Measurements from ENCODE around the gene DVL2.
A peak's percentile ranks its signal among the peaks of the same experiment; 100 is the strongest.

DNA sequence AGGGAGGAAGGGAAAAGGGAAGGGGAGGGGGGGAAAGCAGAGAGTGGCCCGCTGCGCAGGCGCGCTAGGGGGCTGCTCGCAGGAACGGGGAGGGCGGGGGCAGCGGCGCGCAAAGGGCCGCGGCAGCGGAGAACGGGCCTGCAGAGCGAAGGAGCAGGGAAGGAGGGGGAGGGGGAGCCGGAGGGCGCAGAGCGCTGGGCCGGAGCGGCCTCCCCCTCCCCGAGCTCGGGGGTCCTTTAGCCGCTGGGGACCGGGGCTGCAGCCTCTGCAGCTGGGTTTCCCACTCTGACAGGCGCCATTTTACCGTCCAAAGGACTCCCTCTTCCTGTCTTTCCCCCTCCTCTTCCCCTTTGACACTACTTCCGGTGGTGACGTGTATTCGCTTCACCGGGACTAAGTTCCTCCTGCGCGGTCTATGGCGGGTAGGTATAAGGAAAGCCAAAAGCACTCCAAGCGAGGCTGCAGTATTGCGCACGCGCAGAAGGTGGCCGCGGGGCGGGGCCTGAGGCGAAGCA is 17.4 kb upstream of the DVL2 start, which contains the start of gene CTDNEP1:
- TF ChIP-seq, protein P1, sequence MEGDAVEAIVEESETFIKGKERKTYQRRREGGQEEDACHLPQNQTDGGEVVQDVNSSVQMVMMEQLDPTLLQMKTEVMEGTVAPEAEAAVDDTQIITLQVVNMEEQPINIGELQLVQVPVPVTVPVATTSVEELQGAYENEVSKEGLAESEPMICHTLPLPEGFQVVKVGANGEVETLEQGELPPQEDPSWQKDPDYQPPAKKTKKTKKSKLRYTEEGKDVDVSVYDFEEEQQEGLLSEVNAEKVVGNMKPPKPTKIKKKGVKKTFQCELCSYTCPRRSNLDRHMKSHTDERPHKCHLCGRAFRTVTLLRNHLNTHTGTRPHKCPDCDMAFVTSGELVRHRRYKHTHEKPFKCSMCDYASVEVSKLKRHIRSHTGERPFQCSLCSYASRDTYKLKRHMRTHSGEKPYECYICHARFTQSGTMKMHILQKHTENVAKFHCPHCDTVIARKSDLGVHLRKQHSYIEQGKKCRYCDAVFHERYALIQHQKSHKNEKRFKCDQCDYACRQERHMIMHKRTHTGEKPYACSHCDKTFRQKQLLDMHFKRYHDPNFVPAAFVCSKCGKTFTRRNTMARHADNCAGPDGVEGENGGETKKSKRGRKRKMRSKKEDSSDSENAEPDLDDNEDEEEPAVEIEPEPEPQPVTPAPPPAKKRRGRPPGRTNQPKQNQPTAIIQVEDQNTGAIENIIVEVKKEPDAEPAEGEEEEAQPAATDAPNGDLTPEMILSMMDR (IDR thresholded peaks at IDR 0.05), result no peak
- TF ChIP-seq EP300 (IDR thresholded peaks at IDR 0.05) (no peak), POLR2A (IDR thresholded peaks at IDR 0.05; ENCODE audit: low read depth) (peak; percentile 9)
